ENCODE measurements around the gene TBC1D2B.
"Not testable (repeated sequence)": the region's sequence is repeated elsewhere in the genome, so short reads cannot be mapped to it uniquely, and the experiment has no call there.

Gene TBC1D2B

DNA sequence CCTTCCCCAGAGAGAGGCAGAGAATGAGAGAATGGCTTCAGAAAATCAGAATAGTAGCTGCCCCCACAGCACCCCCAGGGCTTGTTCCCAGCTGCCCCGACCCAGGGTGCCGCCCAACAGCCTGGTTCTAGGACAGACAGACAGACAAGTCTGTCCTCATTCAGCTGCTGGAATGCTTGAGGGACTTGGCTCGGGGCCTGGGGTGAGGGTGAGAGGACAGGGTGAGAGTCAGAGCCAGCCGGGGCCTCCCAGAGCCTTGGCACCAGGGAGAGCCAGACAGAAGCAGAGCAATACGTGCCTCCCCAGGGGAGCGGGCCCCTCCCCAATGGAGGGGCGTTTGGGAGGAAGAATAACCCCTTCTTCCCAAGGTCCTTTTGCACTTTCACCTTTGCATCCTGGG is 105.6 kb downstream of the TBC1D2B start:
- not testable (repeated sequence) for DNase-seq

DNA sequence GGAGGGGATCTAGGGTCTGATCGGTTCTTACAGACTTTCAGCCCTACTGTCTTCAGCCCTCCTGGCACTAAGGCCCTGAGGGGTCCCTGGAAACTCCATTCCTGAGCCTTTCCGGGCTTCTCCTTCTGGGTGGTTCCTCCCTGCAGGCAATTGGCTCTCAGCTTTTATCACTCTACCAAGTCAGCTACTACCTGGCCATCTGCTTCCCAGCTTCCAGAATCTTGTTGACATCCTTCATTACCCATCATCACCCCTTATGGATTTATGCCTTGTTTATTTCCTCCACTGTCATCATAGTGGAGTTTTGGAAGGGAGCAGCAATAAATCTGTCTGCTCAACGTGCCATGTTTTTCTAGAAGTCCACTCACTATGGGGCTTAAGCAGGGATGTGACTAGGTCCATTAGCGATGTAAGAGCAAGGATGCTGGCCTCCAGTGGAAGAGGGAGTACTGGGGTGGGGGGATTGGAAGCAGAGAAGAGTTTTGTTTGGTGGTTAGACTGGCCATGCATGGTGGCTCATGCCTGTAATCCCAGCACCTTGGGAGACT is 106.6 kb downstream of the TBC1D2B start:
- DNase-seq, result not testable (repeated sequence)

DNA sequence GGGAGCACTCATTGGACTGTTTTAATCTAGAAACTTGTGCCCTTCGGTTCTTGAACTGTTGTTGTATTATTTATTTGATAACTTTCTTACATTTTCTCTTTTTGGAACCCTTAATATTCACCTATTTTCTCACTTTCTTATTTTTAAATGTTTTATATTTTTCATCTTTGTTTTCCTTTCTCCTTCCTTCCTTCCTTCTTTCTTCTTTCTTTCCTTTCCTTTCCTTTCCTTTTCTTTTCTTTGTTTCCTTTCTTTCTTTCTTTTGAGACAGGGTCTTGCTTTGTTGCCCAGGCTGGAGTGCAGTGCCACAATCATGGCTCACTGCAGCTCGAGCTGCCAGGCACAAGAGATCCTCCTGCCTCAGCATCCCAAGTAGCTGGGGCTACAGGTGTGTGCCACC is 108.5 kb downstream of the TBC1D2B start:
- DNase-seq, result no peak

DNA sequence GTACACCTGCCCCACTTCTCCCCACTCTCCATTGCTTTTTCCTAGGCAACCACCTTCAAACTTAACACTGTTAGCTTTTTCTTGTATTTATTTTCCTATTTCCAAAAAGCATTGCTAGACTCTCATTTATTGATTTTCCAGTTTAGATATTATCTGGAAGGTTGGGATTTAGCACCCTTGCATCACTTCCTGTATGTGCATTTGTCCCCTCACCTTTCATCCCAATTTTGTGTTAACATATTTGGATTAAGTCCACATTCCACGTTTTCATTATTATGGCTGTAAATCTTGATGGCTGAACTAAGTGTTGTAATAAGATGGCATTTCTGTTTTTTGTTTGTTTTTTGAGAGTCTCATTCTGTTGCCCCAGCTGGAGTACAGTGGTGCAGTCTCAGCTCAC is 109.7 kb downstream of the TBC1D2B start:
- DNase-seq, result no peak

DNA sequence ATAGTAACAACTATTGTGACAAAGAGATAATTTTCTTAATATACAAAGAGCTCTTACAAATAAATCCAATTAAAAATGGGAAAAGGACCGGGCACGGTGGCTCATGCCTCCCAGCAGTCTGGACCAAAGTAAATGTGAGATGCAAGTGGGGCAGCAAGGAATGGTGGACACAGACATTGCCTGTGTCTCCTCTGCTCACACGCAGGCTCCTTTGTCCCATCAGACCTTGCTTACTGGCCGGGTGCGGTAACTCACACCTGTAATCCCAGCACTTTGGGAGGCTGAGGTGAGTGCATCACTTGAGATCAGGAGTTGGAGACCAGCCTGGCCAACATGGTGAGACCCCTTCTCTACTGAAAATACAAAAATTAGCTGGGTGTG is 110.3 kb downstream of the TBC1D2B start:
- DNase-seq, result not testable (repeated sequence)

DNA sequence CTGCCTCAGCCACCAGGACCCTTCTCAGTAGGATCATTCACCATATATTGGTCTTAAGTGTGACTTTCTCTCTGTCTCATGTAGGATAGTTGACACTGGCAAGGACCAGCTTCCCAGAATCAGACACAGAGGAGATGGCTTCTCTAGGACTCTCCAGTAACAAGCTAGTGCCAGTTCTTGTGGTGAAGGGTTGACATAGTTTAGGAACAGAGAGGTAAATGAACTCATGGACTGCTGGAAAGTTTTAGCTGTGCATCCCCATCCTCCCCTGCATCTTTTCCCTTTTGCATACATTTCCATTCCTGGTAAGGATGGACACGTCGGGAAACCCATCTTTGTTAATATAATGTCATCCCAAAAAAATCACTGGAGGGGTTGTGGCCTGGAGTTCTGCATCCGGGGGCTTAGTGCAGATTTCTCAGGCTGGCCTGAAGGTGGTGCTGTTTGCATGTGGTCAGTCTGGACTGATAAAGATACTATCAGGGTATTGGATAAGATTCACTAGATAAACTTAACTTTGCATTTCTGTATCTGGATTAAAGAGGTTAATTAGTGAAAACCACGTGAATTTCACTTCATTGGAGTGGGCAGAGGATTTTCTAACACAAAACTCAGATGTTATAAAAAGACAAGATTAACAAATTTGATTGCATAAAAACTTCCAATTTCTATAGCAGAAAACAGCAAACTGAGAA is 110.8 kb downstream of the TBC1D2B start:
- DNase-seq, result peak; percentile 21

DNA sequence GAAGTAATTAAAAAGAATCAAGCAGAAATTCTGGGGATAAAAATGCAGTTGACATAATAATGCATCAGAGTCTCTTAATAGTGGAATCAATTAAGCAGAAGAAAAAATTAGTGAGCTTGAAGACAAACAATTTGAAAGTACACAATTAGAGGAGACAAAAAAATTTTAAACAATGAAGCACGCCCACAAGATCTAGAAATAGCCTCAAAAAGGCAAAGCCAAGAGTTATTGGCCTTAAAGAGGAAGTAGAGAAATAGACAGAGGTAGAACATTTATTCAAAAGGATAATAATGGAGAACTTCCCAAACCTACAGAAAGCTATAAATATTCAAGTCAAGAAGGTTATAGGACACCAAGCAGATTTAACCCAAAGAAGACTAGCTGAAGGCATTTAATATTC is 113.3 kb downstream of the TBC1D2B start:
- DNase-seq, result no peak

DNA sequence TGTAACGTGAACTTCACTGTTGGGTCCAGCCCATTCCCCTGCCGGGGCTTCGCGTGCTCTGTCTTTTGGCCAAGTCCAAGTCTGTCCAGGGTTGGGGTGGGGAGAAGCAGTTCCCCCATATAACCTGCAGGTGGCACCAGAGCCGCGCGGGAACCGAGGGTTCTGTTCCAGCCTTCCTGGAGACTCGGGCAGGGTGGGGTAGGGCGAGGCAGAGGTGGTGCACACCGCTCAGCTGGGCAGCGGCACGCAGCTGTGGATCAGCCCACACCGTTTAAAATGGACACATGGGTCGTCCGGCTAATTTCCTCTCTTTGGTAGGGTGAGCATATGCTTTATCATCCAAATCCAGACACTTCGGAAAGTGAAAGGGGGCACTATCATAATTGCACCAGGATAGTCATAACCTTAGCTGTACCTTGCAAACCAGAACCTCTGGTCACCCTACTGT is 118.1 kb downstream of the TBC1D2B start:
- peak; percentile 33 for DNase-seq

DNA sequence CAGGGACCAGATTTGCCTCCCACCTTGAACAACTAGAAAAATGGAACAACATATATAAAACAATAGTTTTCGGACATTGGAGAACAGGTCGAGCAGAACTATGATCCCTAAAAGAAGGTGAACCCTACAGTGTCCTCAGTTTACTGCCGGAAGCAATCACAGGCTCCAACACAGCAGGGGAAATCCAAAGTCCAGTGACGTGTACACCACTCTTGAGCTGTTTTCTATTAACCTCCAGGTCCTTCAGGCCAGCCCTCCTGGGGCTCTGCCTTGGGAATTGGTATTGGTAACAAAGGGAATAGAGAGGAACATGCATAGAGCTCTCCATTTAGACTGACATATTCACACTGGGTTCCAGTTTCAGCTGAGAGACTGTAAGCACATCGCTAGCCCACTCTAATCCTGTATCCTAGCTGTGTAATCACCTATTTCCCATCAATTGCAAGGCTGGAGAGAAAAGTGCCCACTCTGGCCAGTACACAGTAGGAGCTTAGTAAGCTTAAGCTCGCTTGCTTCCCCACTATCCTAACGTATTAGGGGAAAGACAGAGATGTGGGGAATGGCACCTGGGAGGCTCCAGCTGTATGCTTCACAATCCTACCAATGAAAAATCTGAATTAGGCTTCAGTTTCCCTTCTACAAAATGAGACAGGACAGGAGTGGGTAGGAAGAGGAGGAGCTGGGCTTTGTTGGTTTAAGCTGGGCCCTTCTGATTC is 118.6 kb downstream of the TBC1D2B start:
- not testable (repeated sequence) for DNase-seq

DNA sequence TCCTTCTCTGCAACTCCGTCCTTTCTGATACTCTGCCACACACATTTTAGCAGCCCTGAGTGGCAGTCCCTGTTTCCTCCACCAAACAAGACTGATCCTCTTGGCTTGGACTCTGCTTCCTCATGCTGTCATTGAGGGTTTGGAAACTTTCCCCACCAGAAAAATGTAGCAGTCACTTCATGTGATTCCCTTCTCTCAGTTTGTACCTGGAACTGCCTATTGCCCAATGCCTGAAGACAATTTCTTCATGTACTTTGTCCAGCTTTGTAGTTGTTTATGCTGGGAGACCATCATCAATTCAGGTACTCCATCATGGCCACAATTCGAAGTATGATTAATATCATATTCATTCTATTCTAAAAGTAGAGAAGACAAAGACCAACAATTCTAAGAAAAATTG is 119.5 kb downstream of the TBC1D2B start:
- not testable (repeated sequence) for DNase-seq

DNA sequence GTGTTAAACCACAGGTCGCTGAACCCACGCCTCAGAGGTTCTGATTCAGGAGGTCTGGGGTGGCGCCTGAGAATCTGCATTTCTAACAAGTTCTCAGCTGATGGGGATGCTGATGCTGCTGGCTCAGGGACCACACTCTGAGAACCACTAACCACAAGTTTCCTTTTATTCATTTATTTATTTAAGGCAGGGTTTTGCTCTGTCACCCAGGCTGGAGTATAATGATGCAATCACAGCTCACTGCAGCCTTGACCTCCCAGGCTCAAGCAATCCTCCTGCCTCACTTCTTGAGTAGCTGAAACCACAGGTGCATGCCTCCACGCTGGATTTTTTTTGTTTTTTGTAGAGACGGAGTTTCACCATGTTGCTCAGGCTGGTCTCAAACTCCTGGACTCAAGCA is 123.6 kb downstream of the TBC1D2B start:
- DNase-seq, result not testable (repeated sequence)

DNA sequence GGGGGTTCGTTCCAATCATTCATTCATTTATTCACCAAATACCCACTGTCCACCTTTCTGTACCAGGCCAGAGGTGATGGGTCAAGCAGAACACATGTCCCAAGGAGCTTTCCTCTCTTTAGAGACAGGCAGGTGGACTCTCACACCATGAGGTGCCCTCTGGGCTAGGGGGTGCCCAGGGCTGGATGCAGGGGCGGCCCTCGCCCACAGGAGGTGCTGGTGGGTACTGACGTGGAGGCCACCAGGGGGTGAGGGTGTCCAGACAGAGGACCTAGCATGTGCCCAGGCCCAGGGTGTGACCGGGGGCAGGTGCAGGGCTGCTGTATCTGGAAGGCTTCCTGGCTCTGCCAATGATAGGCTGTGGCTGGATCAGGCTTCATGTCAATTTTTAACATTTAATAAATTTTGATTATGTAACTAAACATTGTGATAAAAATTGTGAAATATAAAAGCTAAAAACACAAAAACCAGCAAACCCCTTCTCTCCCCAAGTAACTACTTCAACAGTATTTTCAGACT is 124.5 kb downstream of the TBC1D2B start:
- DNase-seq, result not testable (repeated sequence)

DNA sequence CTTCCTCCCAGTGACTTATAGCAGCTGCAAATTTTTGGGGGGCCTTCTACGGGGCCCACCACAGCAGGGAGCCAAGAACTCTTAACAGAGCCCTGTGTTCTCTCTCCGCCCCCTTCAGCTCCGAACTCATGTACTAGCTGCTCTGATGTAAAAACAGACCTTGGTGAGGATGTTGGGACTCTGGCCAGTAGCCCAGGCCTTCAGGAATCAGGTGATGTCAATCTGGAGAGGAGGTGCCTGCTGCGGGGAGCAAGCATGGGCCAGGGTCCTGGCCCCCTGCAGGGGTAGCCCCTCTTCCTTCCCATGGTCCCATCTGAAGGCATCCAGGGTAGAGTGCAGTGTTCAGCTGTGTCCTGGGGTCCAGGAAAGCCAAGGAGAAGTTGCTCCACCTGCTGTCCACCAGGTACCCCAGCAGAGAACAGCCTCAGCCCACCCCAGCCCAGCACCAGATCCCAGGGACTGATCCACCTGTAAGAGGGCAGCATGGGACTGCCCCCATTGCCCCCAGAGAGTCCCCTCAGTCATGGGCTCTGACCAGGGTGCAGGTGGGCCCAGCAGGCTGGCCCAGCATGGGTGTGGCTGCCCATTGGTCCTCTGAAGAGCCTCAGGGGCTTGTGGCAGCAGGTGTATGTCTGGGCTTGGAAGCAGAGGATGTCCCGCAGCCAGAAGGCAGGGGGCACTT is 126.3 kb downstream of the TBC1D2B start:
- not testable (repeated sequence) for DNase-seq

DNA sequence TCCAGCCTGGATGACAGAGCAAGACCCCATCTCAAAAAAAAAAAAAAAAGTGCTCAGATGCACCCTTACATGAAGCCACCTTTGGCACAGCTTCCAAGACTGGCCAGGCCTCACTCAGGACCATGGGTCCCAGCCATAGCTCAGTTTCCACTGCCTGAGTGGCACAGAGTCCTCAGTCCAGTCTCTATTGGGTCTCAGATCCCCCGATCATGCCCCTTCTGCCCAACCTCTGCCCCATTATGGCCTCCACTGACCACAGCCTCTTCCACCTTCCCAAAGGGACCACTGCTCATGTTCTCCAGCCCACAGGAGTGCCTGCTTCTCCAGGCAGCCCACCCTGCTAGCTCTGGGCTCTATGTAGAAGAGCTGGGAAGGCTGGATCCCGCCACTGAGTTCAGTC is 127.0 kb downstream of the TBC1D2B start:
- DNase-seq, result not testable (repeated sequence)

DNA sequence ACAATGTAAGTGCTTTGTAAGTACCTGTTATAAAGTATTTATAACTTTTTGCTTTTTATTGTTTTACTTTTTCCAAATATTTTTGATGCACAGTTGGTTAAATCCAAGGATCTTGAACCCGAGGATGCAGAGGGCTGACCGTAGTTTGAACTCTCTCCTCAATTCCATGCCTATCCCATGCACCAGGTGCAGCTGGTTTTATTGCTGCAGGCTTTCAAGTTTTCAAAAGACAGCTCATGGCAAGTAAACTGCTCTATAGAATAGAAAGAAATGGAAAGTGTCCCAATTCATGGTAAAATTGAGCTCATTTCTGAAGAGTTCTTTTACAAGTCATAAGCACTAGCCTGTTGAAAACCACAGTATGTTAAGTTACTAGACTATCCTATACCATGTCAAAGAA is 131.9 kb downstream of the TBC1D2B start:
- no peak for DNase-seq
